ENCODE measurements around the gene WNT2B. TPM values are rescaled to one million over a fixed set of nuclear protein-coding genes. Genes with fewer than 3 reads are reported as not detected.

The WNT2B gene
- total and polyA plus RNA-seq, 9 of the 15 experiments (the other 6 are each of a cell fraction or from before 2014, with no cell fraction given), result 0.02 to 0.06 (median 0.04) TPM; not detected in 3

GRCh38 chr1:112509660-112510178 is 954 bp downstream of the WNT2B start:
- no peaks in the 10 kb centered on the region for H3K9me3 ChIP-seq (replicated peaks; ENCODE audit: control insufficient read depth, insufficient read depth, low read depth, low read length)
- no peaks in the 10 kb centered on the region for H3K9me1 ChIP-seq (ENCODE audit: control insufficient read depth, insufficient read depth, low read length)
- H3K4me1 ChIP-seq (replicated peaks in 1 of 2; ENCODE audit: control insufficient read depth in 2 of 2, insufficient read depth in 2 of 2, low read length in 2 of 2), result peaks cover 3 to 20% of the 10 kb centered on the region in 2 experiments
- FAIRE-seq, result no peak
- no peak overlapping the region for H3K27ac ChIP-seq (ENCODE audit: extremely low read depth, low read depth, low read length)
- H3K27me3 ChIP-seq (ENCODE audit: control insufficient read depth in 2 of 2, insufficient read depth in 2 of 2, low read length in 2 of 2), result peaks cover 29 to 68% of the 10 kb centered on the region in 2 experiments
- H3K36me3 ChIP-seq (ENCODE audit: control insufficient read depth, insufficient read depth, low read length), result no peaks in the 10 kb centered on the region
- 0 out of 2 replicates have a peak, but pooled peaks cover 4% of the 10 kb centered on the region for H4K20me1 ChIP-seq (replicated peaks; ENCODE audit: control insufficient read depth, insufficient read depth, low read length)
- no peak for TF ChIP-seq ZNF239 (CRISPR knock-in tag; IDR thresholded peaks at IDR 0.05)
- TF ChIP-seq ZFP30 (CRISPR knock-in tag; IDR thresholded peaks at IDR 0.05; ENCODE audit: borderline replicate concordance), result no peak
- TF ChIP-seq NCOA4 (IDR thresholded peaks at IDR 0.05; ENCODE audit: partially characterized antibody), result no peak
- 0 out of 2 replicates have a peak, but pooled peaks have one; percentile 2 for TF ChIP-seq ZBTB33 (CRISPR knock-in tag; IDR thresholded peaks at IDR 0.05)
- H3K4me3 ChIP-seq, result no peak overlapping the region
- no peak for ATAC-seq
- in situ Hi-C loops (cut with MboI), result no loop called here
- no peaks in the 10 kb centered on the region for H3K79me2 ChIP-seq (ENCODE audit: control insufficient read depth, insufficient read depth, low read length)
- BruUV-seq (replicated peaks), result no TSS peak
- intact Hi-C loops (cut with micrococcal nuclease), result no loop called here
- no peak overlapping the region for H3K9ac ChIP-seq (ENCODE audit: insufficient read depth in 1 of 2, low read depth in 2 of 2, low read length in 2 of 2)
- no peak overlapping the region for H3K4me2 ChIP-seq (ENCODE audit: insufficient read depth, low read length)
- ChIA-PET POLR2A (interaction anchor here (0.5 to 0.6 kb wide), 3 partner anchors 15 to 162 kb away, joined by 3 to 4 read pairs (median 4); no protein-coding TSS in a partner anchor), CTCF (ENCODE audit: low intra/inter-chr PET ratio) (no interaction called here)
- no peak for DNase-seq (ENCODE audit: extremely low read depth in 1 of 4, low spot score in 3 of 4)
- 20% methylated on average over 16 of the region's 16 CpGs for WGBS (ENCODE audit: insufficient coverage, low coverage, missing lambda C conversion rate)
- no peak overlapping the region for H2AFZ ChIP-seq (ENCODE audit: low read depth, low read length)

Data from K562 (cell line).